Activated CD4-positive, alpha-beta T cell treated with anti-CD3 and anti-CD28 coated beads, Interleukin-2, amount 50 U/mL, for 48 hours (primary cell): ENCODE measurements around the gene GANC.
A peak's percentile ranks its signal among the peaks of the same experiment; 100 is the strongest.

Experiments
- DNase-seq, 2 experiments: peaks; one replicate each; pipeline ENCODE4 v3.0.0-alpha.2; 2020

GANC gene

GRCh38 chr15:42352401-42352800, 79.4 kb downstream of the GANC start:
- DNase-seq: no peak

- no peak for DNase-seq
These were observed 80.1 kb downstream of the GANC start for GRCh38 chr15:42353061-42353460.

- DNase-seq: no peak
These were observed 81.8 kb downstream of the GANC start for GRCh38 chr15:42354824-42355223.

- DNase-seq: no peak
These were observed 82.3 kb downstream of the GANC start for GRCh38 chr15:42355291-42355690.

- DNase-seq: no peak
These were observed 83.8 kb downstream of the GANC start for GRCh38 chr15:42356851-42357250.

GRCh38 chr15:42358141-42358540, 85.1 kb downstream of the GANC start:
- DNase-seq: no peak

- DNase-seq: no peak
These were observed 86.2 kb downstream of the GANC start, which contains the start of gene CAPN3 for GRCh38 chr15:42359249-42359648. TSS of gene CAPN3 (plus strand) at chr15:42359501. CDS start at chr15:42359806, 305 bp downstream.

GRCh38 chr15:42359985-42360384, 87.0 kb downstream of the GANC start:
- no peak for DNase-seq

GRCh38 chr15:42360535-42361112, 87.6 kb downstream of the GANC start:
- DNase-seq: no peak

GRCh38 chr15:42363487-42363886, 90.5 kb downstream of the GANC start:
- DNase-seq: no peak

- DNase-seq: no peak
These were observed 90.9 kb downstream of the GANC start for GRCh38 chr15:42363942-42364341.

- no peak for DNase-seq
These were observed 91.5 kb downstream of the GANC start for GRCh38 chr15:42364529-42364928.

GRCh38 chr15:42365921-42366550, 93.0 kb downstream of the GANC start:
- no peak for DNase-seq

GRCh38 chr15:42367041-42367440, 94.0 kb downstream of the GANC start:
- DNase-seq: no peak

GRCh38 chr15:42368096-42368495, 95.1 kb downstream of the GANC start:
- no peak for DNase-seq

GRCh38 chr15:42371096-42371495, 98.1 kb downstream of the GANC start:
- no peak for DNase-seq

- no peak for DNase-seq
These were observed 100.3 kb downstream of the GANC start for GRCh38 chr15:42373274-42373673.

GRCh38 chr15:42373936-42374335, 100.9 kb downstream of the GANC start:
- DNase-seq: no peak

GRCh38 chr15:42374810-42375209, 101.8 kb downstream of the GANC start:
- DNase-seq: no peak

GRCh38 chr15:42375252-42375651, 102.3 kb downstream of the GANC start:
- DNase-seq: no peak

GRCh38 chr15:42375941-42376340, 102.9 kb downstream of the GANC start:
- no peak for DNase-seq

GRCh38 chr15:42378011-42378410, 105.0 kb downstream of the GANC start:
- DNase-seq: no peak

- DNase-seq: no peak
These were observed 111.6 kb downstream of the GANC start for GRCh38 chr15:42384597-42384996.

- DNase-seq: peak; percentile 29 to 35
These were observed 112.4 kb downstream of the GANC start for GRCh38 chr15:42385206-42385979.
